Stimulated activated CD8-positive, alpha-beta memory T cell treated with anti-CD3 and anti-CD28 coated beads, Interleukin-2, amount 100 ng/mL, for 48 hours (primary cell): ENCODE data around the gene MUSTN1.

ENCODE experiments used
- DNase-seq, 2 donors: peaks; one replicate each; pipeline ENCODE4 v3.0.0-alpha.2; 2020; ENCODE audit warnings: low read depth in 2 of 2

MUSTN1 gene

DNA sequence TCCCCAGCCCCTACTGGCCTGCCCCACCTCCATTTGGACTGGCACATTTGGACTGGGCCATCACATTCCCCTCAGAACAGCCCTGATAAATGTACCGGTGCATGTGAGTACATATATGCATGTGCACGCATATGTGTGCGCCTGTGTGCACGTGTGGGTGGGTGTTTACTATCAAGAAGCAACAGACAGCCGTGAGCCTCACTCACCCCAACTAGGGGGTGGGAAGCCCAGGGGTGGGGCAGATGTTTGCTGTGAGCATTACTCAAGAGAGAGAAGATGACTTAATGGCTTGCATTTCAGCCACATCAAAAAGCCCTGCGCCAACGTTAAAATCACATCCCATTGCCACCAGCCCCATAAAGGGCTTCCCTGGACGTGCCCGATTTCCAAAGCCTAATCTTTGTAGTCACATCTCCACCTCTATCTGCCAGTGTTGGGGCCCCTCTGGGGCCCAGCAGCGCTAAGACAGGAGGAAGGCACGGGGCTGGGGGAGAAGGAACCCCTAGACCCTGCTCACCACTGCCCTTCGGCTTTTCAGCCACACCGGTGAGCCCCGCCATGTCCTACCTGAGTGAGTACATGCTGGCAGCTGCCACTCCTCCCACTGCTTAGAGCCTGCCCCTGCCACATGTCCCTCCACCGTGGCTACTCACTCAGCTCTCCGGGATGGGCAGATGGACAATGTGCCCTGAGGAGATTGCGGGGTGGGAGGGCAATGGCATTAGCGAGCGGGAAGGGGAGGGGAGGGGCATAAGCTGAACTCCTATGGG, 29.4 kb downstream of the MUSTN1 start:
- DNase-seq: no peak

DNA sequence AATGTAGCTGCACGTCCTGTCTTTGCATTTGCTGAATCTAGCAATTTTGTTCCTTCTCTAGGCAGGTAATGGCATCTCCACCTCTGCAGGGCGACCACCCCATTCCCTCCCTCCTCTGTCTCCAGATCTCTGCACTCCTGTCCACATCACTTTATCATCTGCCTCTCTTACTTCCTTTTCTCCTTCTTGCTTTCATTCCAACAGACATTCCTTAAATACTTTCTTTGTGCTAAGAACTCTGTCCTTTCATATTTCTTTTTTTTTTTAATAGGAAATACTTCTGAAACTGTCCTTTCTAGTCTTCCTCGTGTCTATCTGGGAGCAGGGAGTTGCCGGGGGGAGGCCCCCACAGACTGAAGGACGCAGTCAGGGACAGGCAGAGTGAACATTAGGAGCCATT, 33.0 kb downstream of the MUSTN1 start:
- DNase-seq: no peak

DNA sequence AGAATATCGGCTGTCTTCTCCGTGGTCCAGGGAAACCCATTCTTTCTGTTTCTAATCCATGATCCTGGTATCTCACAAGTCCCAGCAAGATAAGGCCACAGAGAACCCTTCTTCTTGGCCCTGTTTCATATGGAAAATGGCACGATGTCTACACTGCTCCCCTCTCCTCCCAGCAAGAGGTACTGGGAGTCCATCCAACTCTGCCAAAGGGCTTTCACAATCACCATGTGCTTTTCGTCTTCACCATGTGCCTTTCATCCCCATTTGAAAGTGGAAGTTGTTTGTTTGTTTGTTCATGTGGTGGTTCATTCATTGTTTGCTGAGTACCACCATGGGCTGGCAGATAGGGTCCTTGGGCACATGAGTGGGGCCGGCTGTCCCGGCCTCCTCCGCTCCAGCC, 34.7 kb downstream of the MUSTN1 start:
- no peak for DNase-seq

DNA sequence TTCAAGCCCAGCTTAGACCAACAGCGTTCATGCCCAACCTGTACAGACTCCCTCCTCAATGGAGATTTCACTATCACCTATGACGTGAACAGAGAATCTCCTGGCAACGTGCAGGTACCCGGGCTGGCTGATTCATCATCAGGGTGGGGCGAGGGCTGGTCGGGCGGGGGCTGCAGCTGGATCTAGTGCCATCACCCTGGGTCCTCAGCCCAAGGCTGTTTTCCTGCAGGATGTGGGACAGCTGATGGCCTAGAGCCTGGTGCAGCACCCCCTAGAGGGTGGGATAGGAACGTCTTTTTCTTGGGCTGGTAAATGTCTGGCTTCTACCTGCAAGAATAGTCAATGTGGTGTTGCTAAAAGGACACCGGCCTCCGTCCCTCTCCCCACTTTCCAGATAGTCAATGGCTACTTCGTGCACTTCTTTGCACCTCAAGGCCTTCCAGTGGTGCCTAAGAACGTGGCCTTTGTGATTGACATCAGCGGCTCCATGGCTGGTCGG, 35.8 kb downstream of the MUSTN1 start:
- DNase-seq: peak; percentile 2 to 3

DNA sequence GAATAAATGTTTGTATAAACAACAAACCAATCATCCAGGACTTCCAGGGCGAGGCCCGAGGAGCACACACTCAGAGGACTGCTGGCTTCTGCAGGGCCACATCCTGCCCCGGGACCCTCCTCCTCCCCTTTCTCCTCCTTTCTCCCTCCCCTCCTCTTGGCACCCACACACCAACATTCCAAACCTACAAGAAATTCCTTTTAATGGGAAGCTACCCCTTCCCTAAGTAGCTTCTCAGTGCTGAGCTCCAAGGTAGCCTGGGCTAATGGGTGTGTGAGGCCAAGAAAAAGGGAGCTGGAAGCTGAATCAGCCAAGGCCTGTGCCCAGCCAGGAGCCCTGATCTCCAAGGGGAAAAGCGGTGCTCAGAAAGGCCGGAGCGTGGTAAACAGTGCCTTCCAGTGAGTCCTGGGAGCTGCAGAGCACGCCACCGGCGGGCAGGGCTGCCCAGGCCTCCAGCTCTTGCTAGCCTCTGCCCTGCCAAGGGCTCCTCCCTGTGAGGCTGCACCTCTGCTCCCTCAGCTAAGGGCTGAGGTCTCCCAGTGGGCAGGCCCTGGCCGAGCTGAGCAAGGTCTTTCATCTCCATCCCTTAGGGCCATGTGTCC, 36.3 kb downstream of the MUSTN1 start:
- no peak for DNase-seq

DNA sequence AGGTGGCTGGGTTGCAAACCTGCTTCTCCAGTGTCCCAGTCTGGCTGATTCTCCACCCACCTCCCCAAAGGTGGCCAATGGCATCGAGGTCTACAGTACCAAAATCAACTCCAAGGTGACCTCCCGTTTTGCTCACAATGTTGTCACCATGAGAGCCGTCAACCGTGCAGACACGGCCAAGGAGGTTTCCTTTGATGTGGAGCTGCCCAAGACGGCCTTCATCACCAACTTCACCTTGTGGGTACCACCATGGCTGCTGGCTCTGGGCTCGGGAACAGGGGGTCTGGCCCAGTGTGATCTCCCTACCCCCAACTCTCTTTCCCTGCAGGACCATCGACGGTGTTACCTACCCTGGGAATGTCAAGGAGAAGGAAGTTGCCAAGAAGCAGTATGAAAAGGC, 38.4 kb downstream of the MUSTN1 start:
- no peak for DNase-seq

DNA sequence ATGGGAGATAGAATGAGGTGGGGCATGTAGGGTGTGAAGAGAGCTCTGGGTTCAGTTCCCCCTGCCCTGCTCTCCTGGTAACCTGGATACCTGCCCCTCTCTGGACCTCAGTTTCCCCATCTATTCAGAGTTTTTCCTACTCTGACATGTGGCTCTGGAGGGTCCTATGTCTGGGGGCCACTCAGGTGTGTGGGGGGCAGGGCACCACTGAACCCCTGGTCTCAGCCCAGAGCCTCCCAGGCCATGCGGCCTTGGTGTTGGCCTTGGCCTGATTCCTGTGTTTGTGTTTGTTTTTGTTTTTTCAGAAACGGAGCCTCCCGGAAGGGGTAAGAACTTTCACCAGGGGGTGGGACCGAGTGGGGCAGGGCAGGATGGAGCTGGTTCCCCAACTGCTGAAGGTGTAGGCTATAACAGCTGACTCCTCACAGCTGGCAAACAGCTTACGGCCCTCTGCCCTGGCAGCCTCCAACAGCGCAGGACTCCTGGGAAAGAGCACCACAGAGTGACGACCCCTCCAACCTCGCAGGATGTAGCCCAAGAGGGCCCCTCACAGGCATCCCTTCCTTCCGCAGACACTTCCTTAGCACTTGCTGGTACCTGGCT, 39.4 kb downstream of the MUSTN1 start:
- DNase-seq: no peak

DNA sequence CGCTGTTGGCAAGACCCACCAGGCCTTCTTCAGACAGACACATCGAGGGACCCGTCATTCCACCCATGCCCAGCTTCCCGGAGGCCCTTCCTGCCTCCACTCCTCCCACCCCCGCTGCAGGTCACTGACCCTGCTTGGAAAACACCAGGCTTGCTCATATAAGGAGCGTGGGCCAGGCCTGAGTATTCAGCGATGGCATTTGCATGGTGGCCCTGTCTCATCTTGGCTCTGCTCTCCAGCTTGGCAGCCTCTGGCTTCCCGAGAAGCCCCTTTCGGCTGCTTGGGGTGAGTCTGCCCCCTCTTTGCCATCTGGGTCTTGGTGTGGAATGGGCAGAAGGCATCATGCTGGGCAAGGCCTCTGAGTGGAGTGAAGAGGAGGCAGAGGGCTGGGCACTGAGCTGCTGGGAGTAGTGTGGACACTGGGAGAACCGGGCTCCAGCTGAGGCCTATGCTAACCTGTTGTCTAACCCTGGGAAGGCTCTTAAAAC, 40.2 kb downstream of the MUSTN1 start, which contains the start of gene ITIH3:
ITIH3 (plus strand) TSS at position 185 of the 488 bp plus-strand sequence; CDS start at position 193, 8 bp downstream.
- no peak for DNase-seq

DNA sequence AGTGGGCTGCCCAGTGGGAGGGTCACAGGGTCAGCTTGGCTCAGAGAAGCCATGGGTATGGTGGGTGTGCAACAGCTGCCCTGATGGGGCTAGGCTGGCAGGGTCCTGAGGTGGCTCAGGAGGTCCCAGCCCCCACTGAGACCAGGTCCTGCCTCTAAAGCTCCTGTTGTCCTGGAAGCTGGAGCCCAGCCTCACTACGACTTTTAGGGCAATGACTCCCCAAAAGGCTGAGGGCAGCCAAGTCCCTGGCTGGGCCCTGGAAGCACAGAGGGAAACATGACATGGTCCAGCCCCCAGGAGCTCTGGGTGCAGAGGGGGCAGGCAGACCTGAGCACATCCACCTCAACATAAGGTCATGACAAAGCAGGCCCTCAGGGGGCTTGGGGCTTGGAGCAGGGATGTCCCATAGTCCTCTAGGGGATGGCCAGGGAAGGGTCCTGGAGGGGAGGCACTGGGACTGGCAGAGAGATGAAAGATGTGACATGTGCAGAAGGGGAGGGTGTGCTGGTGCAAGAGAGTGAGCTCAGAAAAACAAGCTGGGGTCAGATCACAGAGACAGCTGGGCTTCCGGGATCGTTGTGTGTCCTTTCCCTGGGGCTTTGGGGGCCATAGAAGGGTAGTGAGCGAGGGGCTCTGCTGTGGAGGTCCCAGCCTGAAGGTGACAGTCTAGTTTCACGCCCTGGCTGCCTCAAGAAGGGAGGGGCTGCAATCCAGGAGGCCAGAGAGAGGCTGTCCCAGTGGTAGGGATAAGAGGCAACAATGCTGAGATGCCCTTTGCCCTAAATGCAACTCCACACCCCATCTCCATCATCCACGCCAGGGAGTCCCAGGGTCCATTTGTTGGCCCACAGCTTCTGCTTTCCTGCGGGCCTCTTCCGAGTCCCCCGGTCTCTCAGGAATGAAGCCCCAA, 40.9 kb downstream of the MUSTN1 start:
- no peak for DNase-seq

DNA sequence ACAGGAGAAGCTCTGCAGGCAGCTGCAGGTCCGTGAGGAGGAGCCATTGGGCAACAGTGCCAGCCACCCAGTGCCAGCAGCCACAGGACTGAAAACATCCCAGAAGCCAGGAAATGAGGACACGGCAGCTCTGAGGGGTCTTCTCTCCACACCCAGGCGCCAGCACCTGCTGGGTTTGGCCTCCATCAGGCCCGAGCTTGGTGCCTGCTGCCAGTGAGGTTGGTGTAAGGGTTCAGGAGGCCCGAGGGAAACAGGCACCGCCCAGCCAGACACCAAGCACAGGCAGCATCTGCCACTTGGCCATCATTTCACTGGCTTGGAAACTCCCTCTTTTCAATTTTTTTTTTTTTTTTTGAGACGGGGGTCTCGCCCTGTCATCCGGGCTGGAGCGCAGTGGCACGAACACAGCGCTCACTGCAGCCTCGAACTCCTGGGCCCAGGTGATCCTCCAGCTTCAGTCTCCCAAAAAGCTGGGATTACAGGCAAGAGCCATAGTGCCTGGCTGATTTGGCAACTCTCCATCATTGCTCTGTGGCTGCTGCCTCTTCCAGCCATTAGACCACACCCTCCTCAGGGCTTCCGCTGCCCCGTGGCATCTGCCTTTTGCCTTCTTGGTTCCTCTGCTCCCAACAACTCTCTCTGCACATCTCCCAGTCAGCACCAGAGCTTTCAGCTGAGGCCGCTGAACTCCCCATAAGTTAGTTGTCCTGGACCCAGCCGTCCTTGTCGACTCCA, 41.7 kb downstream of the MUSTN1 start:
- no peak for DNase-seq

DNA sequence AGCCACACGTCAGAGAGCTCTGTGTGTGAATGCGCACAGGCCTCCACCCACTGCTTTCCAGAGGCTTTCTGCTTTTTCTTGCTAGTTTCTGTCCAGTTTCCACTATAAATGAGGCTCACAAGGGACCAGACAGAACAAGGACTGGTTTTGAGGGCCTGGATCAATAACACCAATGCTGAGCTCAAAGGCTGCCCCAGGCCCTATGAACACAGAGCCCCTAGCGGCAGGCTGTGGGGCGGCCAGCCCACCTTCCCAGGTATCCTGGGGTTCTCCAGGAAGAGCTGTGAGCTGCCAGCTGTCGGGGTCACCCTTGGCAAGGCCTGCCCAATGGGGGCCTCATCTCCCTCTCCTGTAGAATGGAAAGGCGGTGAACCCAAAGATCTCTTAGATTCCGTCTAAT, 42.4 kb downstream of the MUSTN1 start:
- DNase-seq: no peak

DNA sequence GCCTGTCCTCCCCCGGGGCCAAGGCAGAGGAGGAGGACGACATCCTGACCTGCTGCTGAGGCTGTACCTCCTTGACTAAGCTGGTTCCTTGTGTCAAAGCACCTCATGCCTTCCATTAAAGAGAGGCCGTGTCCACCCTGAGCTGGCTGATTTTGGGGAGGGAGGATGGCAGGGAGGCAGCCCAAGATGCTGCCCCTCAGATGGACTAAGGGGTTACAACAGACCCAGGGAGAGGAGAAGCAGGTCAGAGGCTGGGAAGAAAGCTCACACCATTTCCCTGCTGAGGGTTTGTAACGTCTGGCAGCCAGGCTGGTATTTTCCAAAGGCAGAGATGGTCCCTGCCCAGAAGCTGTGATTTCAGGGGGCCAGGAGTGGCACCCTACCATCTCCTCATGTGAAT, 42.9 kb downstream of the MUSTN1 start:
- DNase-seq: no peak

DNA sequence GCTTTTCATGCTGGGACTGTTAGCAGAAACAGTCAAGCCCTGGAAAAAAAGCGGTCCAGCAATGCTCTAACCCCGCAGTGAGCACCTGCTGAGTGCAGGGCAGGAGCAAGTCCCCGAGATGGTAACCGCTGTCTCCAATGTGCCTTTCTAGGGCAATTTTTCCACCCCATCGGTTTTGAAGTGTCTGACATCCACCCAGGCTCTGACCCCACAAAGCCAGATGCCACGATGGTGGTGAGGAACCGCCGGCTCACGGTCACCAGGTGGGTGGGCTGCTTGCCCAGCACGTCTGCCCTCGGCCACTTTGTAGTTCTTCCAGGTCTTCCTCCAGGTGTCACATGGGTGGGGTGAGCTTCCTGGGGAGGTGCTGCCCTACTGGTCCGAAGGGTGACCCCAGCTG, 43.5 kb downstream of the MUSTN1 start:
- DNase-seq: no peak

DNA sequence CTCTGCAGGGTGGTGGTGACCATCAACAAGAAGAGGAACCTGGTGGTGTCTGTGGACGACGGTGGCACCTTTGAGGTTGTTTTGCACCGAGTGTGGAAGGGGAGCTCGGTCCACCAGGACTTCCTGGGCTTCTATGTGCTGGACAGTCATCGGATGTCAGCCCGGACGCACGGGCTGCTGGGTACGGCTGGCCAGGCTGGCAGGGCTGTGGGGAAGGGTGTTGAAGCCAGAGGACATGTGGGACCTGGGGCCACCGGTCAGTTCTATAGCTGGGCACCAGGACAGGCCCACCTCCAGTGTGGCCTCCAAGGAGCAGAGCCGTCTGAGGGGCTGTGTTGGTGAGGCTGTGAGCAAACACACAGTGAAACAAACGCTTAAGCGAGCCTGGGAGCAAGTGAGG, 44.1 kb downstream of the MUSTN1 start:
- no peak for DNase-seq

DNA sequence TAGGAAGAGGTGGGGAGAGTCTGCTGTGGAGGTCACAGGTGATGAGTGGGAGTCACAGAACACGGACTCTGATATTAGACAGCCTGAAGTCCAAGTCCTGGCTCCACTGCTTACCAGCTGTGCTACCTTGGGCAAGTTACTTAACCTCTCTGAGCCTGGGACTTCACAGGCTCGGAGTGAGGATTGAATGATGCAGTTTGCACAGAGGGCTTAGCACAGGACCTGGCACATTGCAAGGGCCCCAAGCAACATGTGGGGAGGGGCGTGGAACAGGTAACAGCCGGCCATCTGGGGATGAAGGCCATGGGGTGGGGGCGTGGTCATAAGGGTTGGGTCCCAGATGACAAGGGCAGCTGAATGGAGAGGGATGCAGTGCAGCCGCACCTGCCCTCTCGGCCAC, 44.5 kb downstream of the MUSTN1 start:
- no peak for DNase-seq

DNA sequence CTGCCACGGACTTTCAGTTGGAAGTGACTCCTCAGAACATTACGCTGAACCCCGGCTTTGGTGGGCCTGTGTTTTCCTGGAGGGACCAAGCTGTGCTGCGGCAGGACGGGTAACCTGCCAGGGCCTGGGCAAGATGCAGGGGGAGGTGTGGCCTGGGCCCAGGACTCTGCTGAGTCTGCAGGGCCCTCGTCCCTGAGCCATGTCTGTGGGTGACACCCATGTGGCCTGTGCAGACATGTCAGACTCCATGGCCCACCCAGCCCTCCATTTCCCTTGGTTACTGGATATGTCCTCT, 45.1 kb downstream of the MUSTN1 start:
- no peak for DNase-seq

DNA sequence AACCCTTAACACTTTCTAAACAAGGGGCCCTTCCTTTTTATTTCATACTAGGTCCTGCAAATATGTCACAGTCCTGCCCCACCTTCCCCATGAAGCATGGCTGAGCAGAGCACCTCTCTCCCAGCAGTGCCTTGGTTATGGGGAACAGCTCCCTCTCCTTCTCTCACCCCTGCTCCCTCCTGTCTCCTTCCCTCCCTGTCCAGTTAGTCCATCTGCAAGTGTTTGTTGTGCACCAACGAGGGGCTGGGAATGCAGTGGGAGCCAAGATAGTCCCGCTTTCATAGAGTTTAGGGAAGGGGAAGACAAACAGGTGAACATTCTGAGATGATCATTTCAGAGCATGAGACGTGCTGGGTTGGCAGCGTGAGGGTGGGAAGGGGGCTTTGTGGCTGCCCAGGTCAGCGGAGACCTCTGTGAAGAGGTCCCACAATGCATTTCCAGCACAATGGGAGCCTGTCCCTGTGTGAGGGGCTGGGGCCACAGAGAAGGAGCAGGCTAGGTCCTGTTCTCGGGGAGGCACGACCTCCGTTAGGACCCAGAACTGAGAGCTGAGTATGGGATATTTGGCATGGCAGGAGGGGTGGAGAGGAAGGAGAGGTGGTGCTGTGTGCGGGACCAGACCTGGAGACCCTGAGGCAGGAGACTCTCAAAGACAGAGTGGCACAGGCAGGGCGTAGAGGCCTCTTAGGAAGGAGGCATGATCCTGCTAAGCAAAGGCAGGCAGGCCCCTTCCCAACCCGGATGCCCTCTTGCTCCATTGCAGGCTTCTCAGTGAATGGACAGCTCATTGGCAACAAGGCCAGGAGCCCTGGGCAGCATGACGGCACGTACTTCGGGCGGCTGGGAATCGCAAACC, 45.7 kb downstream of the MUSTN1 start:
- no peak for DNase-seq

DNA sequence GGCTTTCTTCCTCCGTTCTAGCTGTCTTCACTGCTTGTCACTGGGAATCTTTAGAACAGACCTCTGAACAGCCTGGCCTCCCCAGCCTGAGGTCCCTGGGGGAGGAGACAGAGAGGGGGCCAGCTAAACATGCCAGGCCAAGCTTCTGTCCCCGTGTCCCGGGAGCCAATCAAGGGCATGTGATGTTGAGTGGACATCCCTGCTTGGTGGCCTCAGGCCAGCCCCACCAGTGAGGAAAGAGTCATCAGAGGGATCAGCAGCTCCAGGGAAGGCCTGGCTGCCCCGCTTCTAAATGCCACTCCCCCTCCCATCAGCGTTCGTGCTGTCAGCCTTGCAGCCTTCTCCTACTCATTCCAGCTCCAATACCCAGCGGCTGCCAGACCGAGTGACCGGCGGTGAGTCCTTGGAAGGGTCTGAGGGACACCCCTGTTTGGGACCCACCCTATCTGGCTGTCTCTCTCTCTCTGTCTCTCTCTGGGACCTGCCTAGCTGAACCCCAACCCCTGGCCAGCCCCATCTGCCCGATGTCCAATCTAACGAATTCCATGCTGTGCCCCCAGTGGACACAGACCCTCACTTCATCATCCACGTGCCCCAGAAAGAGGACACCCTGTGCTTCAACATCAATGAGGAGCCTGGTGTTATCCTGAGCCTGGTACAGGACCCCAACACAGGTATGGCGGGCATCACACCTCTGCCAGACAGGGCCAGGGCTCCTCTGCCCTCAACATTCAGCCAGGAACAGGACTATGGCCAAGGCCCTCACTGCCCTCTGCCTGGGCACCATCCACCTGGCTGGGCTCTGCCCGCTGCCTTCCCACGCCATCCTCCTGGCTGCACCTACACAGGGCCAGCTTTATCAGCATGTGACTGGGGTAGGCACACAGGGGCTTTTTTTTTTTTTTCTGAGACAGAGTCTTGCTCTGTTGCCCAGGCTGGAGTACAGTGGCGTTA, 46.9 kb downstream of the MUSTN1 start:
- DNase-seq: no peak

DNA sequence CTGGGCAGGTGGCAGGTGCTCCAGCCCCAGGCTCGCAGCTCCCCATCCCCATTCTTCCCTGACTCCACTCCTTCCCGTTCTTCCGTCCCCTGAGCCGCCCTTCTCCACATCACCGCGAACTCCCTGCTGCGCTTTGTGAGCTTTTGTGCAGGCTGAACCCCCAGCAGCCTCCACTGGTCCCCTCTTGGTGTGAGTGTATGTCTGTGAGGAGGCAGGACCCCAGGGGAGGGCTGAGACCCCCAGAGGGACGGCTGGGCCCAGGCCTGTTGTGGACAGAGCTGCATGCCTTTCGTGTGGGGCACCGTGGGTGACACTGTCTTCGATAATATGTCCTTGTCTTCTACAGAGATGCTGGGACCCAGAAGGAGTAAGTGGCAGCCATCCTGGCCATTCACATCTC, 47.6 kb downstream of the MUSTN1 start:
- DNase-seq: no peak
